ENCODE results near the gene BPIFB6.
"Not testable (repeated sequence)": the region's sequence is repeated elsewhere in the genome, so short reads cannot be mapped to it uniquely, and the experiment has no call there.

Gene BPIFB6

GRCh38 chr20:33030569-33030968 lies 879 bp upstream of the BPIFB6 start:
- no peak for DNase-seq (ENCODE audit: low spot score)

DNA sequence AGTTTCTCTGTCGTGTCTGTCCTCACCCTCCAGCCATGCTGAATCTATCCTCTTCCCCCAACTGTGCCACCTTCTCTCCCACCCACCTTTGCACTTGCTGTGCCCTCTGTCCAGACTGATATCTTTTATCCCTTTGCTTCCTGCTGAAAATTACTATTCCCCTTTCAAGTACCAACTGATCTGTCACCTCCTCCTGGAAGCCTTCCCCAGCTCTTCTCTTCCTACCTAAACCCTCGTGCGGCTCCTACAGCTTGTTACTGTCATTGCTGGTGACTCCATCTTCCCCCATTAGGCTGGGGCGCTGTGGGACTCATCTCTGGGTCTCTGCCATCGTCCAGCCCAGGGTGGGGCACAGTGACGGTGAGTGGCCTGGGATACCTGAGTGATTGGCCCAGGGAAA lies 1.1 kb downstream of the BPIFB6 start:
- no peak for DNase-seq (ENCODE audit: low spot score)

DNA sequence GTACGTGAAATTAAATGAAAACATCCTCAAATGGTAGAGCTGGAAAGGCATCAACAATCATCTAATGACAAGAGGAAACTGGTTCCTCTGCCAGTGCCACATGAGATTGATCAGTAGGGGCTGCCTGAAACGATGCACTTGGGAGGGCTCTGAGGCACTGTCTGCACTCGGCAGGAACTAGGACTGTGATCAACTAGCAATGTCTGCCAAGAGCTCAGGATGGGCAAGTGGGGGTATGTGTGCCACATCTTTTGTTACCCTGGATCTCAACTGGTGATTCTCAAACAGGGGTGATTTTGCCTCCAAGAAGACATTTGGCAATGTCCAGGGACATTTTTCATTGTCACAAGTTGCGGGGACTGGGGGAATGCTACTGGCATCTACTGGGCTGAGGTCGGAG lies 1.9 kb downstream of the BPIFB6 start:
- DNase-seq (ENCODE audit: low spot score): no peak

- no peak for DNase-seq (ENCODE audit: low spot score)
These were observed 2.7 kb downstream of the BPIFB6 start for GRCh38 chr20:33034115-33034514.

- no peak for DNase-seq (ENCODE audit: low spot score)
These were observed 3.5 kb downstream of the BPIFB6 start for GRCh38 chr20:33034901-33035492.

GRCh38 chr20:33037456-33037855 lies 6.0 kb downstream of the BPIFB6 start:
- DNase-seq (ENCODE audit: low spot score): no peak

DNA sequence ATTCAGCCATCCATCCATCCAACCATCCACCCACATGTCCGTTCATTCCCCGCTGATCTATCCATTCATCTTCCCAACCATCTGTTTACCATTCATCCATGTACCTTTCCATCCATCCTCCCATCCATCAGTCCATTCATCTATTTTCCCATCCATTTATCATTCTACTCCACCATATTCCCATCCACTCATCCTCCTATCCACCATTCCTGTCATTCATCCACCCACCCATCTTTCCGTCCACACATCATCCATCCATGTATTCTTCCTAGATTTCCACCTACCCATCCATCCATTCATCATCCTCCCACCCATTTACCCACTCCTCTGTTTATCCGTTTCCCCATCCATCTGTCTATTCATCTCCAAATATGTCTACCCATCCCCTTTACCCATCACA lies 6.8 kb downstream of the BPIFB6 start:
- DNase-seq (ENCODE audit: low spot score): no peak

DNA sequence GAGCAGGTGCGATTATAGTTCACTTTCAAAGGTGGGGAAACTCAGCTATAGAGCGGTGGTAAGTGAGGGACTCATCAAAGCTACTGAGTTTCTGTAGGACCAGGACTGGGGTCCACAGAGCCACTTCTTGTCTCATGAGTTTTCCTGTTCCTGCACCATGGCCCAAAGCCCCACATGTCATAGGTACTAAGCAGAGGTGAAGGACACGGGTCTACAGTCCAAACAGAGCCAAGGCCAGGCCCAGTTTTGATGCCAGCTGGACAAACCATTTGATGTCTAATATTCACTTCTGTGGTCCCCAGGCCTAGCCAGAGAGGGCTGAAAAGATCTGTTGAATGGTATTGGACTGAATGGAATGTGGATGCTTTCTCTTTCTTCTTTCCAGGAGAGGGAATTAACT lies 11.0 kb downstream of the BPIFB6 start:
- DNase-seq (ENCODE audit: low spot score): no peak

DNA sequence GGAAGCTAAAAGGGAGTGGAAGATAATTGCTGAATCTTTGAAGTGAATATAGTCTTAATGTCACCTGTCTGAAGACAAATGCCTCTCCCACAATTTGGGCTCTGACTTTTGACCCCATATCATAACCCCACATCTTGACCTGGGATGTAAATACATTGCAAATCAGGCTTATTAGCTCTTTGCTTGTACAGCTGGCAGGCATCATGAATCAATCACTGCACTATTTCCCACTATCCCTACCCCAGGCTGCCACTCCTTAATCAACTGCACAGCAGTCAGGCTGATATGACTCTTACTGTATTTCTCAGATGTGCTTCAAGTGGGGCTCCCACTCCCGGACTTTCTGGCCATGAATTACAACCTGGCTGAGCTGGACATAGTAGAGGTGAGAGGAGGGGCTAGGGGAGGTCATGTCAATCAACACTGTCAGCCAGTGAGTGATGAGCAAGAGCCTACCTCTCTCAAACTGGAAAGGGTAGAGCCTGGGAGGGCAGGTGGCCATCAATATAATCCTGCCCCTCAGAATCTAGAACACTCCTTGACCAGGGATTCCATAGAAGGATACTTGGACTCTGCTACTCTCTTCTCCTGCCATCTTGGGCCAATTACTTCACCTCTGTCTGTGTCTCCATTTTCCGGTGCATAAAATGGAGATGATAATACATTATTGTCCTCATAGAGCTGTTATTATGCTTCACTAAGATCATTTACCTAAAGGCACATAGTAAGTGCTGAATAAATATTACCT lies 11.7 kb downstream of the BPIFB6 start:
- DNase-seq (ENCODE audit: low spot score): no peak

DNA sequence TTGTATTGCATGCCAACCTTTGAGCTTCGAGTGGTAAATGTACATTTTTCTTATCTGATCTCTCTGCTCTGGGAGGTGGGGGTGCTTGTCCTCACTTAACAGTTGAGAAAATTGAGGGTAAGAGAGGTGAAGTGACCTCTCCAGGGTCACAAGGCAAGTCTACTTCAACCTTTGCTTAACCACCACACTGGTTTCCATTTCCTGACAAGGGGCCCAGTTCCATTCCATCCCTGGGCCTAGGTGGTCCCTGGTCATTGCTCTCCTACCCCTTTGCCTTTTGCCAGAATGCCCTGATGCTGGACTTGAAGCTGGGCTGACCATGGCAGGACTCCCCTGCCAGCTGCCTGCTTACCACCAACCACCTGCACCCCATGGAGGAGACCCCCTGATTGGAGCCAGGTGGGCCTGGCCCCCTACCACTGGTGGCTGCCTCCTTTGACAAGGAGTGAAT lies 12.3 kb downstream of the BPIFB6 start:
- no peak for DNase-seq (ENCODE audit: low spot score)

DNA sequence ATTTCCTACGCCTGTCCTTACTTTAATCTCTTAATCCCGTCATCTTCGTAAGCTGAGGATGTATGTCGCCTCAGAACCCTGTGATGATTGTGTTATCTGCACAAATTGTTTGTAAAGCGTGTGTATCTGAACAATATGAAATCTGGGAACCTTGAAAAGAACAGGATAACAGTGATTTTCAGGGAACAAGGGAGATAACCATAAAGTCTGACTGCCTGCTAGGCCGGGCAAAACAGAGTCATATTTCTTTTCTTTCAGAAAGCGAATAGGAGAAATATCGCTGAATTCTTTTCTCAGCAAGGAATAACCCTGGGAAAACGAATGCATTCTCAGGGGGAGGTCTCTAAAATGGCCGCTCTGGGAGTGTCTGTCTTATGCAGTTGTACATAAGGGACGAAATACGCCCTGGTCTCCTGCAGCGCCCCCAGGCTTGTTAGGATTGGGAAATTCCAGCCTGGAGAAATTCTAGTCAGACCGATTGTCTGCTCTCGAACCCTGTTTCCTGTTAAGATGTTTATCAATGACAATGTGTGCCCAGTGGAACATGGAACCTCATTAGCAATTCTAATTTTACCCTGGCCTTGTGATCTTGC lies 13.8 kb downstream of the BPIFB6 start:
- not testable (repeated sequence) for DNase-seq (ENCODE audit: low spot score)

DNA sequence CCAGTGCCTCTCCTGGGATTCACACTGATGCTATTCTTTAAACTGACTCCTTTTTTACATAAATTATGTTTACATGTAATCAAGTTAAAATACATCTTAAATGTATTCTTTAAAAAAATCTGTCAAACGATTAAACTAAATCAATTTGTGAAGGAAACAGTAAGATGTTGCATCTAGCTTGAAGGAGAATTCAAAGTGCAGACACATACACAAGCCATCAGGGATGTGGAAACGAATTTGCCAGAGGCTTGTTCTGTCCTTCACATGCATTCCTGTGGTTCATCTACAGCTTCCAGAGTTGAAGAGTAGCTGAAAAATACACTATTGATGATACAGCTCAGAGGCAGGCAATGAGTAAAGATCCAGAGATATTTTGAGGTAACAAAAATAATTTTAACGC lies 15.0 kb downstream of the BPIFB6 start:
- DNase-seq (ENCODE audit: low spot score): no peak

DNA sequence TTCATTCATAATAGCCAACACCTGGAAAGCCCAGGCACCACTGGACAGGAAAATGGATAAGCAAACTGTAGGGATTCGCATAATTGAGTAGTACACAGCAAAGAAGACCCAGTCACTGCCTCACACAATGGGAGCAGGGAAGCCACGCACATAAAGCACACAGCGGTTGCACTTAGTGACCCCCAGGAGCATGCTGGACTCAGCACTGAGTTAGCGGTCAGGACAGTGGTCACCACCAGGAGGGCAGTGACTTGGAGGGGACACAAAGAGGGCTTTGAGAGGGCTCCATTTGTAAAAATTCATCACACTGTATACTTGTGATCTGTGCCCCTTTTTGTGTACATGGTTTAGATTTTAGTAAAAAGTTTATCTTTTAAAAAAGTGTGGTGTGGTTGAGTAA lies 19.9 kb downstream of the BPIFB6 start:
- DNase-seq (ENCODE audit: low spot score): no peak

DNA sequence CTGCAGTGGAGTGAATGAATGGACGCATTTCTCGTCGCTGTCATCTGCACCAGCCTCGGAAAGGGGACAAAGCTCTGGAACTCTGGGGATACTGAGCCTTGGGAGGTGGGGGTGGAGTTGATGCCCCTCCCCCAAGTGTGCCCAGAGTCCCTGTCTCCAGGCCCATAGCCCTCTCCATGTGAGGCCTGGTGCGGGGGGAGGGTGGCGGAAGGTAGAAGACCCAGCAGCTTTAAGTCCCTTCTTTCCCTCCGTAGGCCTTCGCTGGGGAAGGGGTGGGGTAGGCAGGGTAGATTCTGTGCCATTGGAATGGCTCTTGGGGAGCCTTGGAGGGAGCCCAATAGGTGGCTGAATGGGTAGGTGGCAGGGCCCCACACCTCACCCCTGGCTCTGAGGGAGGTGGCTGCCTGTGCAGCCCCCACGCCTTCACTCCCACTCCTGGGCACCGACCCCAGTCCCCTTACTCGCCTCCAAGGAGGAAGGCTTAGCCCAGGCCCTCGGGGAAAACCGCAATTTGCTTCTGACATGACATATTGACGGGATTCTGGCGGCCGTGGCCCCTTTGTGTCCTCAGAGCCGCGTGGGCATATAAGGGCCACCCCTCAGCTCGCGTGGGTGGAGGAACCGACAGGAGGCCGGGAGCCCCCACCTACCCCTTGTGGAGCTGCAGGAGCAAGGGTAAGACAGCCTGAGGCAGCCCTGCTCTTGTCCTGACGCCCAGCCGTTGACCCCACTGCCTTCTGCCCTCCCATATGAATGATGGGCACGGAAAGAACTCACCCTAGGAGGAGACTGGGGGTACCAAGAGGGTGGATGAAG lies 22.1 kb downstream of the BPIFB6 start, which contains the start of gene BPIFB3:
BPIFB3 (plus strand) TSS at position 613 of the 816 bp plus-strand sequence. CDS start 1,533 bp downstream, outside the sequence.
- DNase-seq (ENCODE audit: low spot score): no peak

DNA sequence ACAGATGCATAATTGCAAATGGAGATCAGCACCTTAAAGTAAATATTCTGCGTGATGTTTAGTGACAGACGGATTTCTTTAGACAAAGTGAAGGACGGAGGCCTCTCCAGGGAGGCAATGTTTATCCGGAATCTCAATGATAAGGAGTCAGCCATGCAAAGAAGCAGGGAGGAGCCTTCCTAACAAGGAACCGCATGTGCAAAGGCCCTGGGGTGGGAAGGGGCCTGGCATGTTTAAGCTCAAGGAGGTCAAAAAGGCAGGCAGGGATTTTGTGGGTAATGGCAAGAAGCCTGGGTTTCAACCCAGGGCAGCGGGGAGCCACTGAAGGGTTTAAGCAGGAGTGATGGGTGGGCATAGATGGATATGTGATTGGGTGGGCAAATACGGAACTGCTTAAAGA lies 22.9 kb downstream of the BPIFB6 start:
- no peak for DNase-seq (ENCODE audit: low spot score)

DNA sequence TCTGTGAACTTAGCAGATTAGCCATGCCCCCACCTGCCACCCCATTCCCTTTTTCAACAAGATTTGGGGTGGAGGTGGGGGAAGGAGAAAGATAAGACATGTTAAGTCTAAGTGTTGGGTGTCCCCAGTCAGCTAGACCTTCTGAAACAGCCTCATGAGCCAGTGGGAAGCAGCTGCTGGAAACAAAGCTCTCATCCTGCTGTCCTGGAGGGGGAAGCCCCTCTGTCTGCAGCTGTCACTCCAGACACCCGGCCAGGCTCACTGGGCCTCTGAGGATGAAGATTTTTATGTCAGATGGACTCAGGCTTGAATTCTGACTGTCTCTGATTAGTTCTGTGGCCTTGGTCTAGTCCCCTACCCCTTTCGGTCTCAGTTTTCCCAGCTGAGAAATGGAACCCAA lies 23.3 kb downstream of the BPIFB6 start:
- no peak for DNase-seq (ENCODE audit: low spot score)

DNA sequence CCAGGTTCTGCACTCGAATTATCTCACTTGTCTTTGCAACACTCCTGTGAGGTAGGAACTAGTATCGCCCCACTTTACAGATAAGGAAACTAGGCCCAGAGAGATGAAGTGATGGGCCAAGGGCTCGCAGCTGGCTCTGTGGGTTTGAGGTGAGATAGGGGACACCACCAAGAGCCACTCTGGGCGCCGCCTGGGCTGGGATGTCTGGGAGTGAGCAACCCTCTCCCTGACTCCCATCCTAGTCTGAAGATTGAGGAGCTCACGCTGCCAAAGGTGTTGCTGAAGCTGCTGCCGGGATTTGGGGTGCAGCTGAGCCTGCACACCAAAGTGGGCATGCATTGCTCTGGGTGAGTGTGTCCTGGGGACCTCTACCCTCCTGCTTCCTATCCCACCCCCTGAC lies 27.7 kb downstream of the BPIFB6 start:
- no peak for DNase-seq (ENCODE audit: low spot score)

- no peak for DNase-seq (ENCODE audit: low spot score)
These were observed 28.4 kb downstream of the BPIFB6 start for GRCh38 chr20:33059741-33060390.

- DNase-seq (ENCODE audit: low spot score): no peak
These were observed 30.2 kb downstream of the BPIFB6 start for GRCh38 chr20:33061658-33062028.

DNA sequence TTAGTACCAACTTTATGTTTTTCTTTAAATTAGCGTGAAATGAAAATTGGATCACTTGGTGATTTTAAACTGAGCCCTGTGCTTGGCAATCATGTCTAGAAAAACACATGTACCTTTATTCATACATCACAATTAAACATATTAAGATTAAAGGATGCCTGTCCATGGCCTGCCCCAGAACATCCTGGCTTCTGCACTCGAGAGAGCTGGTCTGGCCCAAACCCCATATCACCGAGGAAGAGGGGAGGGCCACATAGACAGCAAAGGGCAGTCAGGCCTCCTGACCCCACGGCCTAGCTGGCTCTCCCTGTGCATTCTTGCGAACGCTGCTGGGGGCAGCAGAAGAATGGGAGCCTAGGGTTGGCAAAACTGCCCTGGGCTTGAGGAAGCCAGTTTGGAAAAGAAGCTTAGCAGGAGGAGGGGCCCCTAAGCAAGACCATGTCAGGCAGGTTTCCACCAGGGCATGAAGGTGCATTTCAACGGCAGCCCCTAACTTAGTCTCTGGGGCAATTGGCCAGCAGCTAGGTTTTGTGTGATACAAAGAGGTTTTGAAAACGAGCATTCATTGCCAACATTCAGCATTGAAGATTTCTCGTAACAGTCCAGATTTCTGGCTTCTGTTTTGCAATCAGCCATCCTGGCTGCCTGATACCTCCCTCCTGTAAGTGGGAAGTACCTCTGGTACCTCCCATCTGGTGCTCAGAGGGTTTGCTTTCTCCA lies 30.8 kb downstream of the BPIFB6 start:
- no peak for DNase-seq (ENCODE audit: low spot score)

- no peak for DNase-seq (ENCODE audit: low spot score)
These were observed 31.3 kb downstream of the BPIFB6 start for GRCh38 chr20:33062825-33063149.

DNA sequence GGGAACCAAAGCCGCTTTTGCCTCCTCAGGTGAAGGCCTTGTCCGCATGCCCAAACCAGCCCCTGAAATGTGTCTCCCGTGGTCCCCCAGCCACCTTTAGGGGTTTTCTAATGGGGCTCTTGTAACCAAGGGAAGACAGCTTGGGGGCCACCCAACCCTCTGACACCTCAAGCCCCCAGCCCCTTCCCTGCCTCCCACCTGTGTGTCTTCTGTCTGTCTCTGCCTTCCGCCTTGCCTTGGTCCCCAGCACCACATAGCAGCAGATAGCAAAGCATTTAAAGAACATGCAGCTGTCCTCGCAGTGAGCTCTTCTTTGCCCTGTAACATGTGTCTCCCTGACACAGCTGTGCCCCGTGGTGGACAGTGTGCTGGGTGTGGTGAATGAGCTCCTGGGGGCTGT lies 31.8 kb downstream of the BPIFB6 start:
- DNase-seq (ENCODE audit: low spot score): no peak
